Trophoblast cell (in vitro differentiated cells and primary cell): ENCODE measurements around the gene HYI.

Experiments
- DNase-seq, 2 donors: peaks; one replicate each; pipeline ENCODE4 v3.0.0-alpha.2; 2016
- H2AFZ ChIP-seq: 2 replicates; pipeline ENCODE4 v1.6.1; 2013; ENCODE audit warnings: low read length, moderate library complexity, mild to moderate bottlenecking; ENCODE audit not compliant: insufficient read depth, poor library complexity
- H2AK5ac ChIP-seq: 2 replicates; pipeline ENCODE4 v1.6.1; 2013; ENCODE audit warnings: mild to moderate bottlenecking, low read length
- H2BK120ac ChIP-seq: 2 replicates; pipeline ENCODE4 v1.6.1; 2013; ENCODE audit warnings: low read length, mild to moderate bottlenecking, moderate library complexity; ENCODE audit not compliant: insufficient read depth, poor library complexity
- H2BK12ac ChIP-seq: 2 replicates; pipeline ENCODE4 v1.6.1; 2013; ENCODE audit warnings: mild to moderate bottlenecking, low read length, moderate library complexity
- H2BK5ac ChIP-seq: 2 replicates; pipeline ENCODE4 v1.6.1; 2013; ENCODE audit warnings: low read length, low read depth, moderate library complexity, mild to moderate bottlenecking; ENCODE audit not compliant: poor library complexity
- H3K14ac ChIP-seq: 2 replicates; pipeline ENCODE4 v1.6.1; 2013; ENCODE audit warnings: mild to moderate bottlenecking, low read length
- H3K18ac ChIP-seq: 2 replicates; pipeline ENCODE4 v1.6.1; 2013; ENCODE audit warnings: mild to moderate bottlenecking, low read length
- H3K23ac ChIP-seq: 2 replicates; pipeline ENCODE4 v1.6.1; 2013; ENCODE audit warnings: low read length
- H3K27ac ChIP-seq: 2 replicates; pipeline ENCODE4 v1.5.1; 2013; ENCODE audit warnings: low read depth, mild to moderate bottlenecking, inconsistent platforms, low read length, moderate library complexity
- H3K27me3 ChIP-seq: 2 replicates; pipeline ENCODE4 v1.6.1; 2013; ENCODE audit warnings: inconsistent platforms, mild to moderate bottlenecking, low read length, moderate library complexity; ENCODE audit not compliant: insufficient read depth
- H3K36me3 ChIP-seq, 2 experiments: 1 replicate in 1 of 2; 2 replicates in 1 of 2; pipeline ENCODE4 v1.6.1; 2013; ENCODE audit warnings: low read length in 2 of 2, mild to moderate bottlenecking in 2 of 2, moderate library complexity in 1 of 2; ENCODE audit not compliant: insufficient read depth in 2 of 2, control insufficient read depth in 1 of 2
- H3K4ac ChIP-seq: 2 replicates; pipeline ENCODE4 v1.6.1; 2013; ENCODE audit warnings: low read depth, mild to moderate bottlenecking, low read length, moderate library complexity
- H3K4me1 ChIP-seq, 2 experiments: 1 replicate in 1 of 2; 2 replicates in 1 of 2; pipeline ENCODE4 v1.6.1; 2013; ENCODE audit warnings: low read length in 2 of 2, mild to moderate bottlenecking in 2 of 2, moderate library complexity in 1 of 2; ENCODE audit not compliant: insufficient read depth in 2 of 2, control insufficient read depth in 1 of 2
- H3K4me2 ChIP-seq: 2 replicates; pipeline ENCODE4 v1.6.1; 2013; ENCODE audit warnings: inconsistent platforms, mild to moderate bottlenecking, low read length, moderate library complexity
- H3K4me3 ChIP-seq: 2 replicates; pipeline ENCODE4 v1.5.1; 2013; ENCODE audit warnings: mild to moderate bottlenecking, low read depth, low read length, inconsistent platforms
- H3K79me1 ChIP-seq: one replicate; pipeline ENCODE4 v1.6.1; 2013; ENCODE audit warnings: low read length
- H3K79me2 ChIP-seq: 2 replicates; pipeline ENCODE4 v1.6.1; 2013; ENCODE audit warnings: low read length, mild to moderate bottlenecking; ENCODE audit not compliant: control insufficient read depth, insufficient read depth, poor library complexity
- H3K9ac ChIP-seq: 2 replicates; pipeline ENCODE4 v1.6.1; 2013; ENCODE audit warnings: mild to moderate bottlenecking, low read length
- H3K9me3 ChIP-seq: 2 replicates; pipeline ENCODE4 v1.6.1; 2013; ENCODE audit warnings: low read depth, mild to moderate bottlenecking, control low read depth, inconsistent platforms, low read length; ENCODE audit not compliant: insufficient read depth
- H4K12ac ChIP-seq: 2 replicates; pipeline ENCODE4 v1.6.1; 2013; ENCODE audit warnings: low read depth, mild to moderate bottlenecking, low read length, moderate library complexity
- H4K8ac ChIP-seq: 2 replicates; pipeline ENCODE4 v1.6.1; 2013; ENCODE audit warnings: low read depth, mild to moderate bottlenecking, low read length, moderate library complexity
- H4K91ac ChIP-seq: one replicate; pipeline ENCODE4 v1.6.1; 2013; ENCODE audit warnings: low read depth, mild to moderate bottlenecking, low read length, moderate library complexity
- WGBS: extraction: QIAGEN DNeasy Blood & Tissue Kit; methylation state at CpG from one replicate; pipeline ENCODE4 v1.1.7; 2013; ENCODE audit warnings: missing lambda C conversion rate; ENCODE audit not compliant: insufficient read length, insufficient coverage; ENCODE audit errors: extremely low coverage; 5-methylcytosine and 5-hydroxymethylcytosine counted together

The HYI gene

GRCh38 chr1:43442756-43443155 is 11.0 kb downstream of the HYI start:
- H3K27me3 ChIP-seq, result no peaks in the 10 kb centered on the region
- H3K36me3 ChIP-seq, result peaks cover 74 to 84% of the 10 kb centered on the region in 2 experiments
- peaks cover 4 to 8% of the 10 kb centered on the region in 2 experiments for H3K4me1 ChIP-seq
- H3K9ac ChIP-seq, result no peak overlapping the region
- no peaks in the 10 kb centered on the region for H3K79me2 ChIP-seq
- H3K27ac ChIP-seq, result no peak overlapping the region
- H2AFZ ChIP-seq, result no peak overlapping the region
- no peak overlapping the region for H3K14ac ChIP-seq
- no peak overlapping the region for H3K4me2 ChIP-seq
- no peak overlapping the region for H2AK5ac ChIP-seq
- H3K79me1 ChIP-seq, result peaks cover 2% of the 10 kb centered on the region
- no peak overlapping the region for H2BK12ac ChIP-seq
- no peak for DNase-seq
- no peak overlapping the region for H4K8ac ChIP-seq
- WGBS, result no CpG with 5 or more reads among the region's 12 CpGs
- H2BK5ac ChIP-seq, result no peak overlapping the region
- H3K18ac ChIP-seq, result no peak overlapping the region
- H4K91ac ChIP-seq, result no peak overlapping the region
- no peak overlapping the region for H3K4ac ChIP-seq
- no peak overlapping the region for H3K4me3 ChIP-seq
- no peak overlapping the region for H2BK120ac ChIP-seq
- H3K9me3 ChIP-seq, result no peaks in the 10 kb centered on the region
- no peak overlapping the region for H3K23ac ChIP-seq
- H4K12ac ChIP-seq, result no peak overlapping the region

DNA sequence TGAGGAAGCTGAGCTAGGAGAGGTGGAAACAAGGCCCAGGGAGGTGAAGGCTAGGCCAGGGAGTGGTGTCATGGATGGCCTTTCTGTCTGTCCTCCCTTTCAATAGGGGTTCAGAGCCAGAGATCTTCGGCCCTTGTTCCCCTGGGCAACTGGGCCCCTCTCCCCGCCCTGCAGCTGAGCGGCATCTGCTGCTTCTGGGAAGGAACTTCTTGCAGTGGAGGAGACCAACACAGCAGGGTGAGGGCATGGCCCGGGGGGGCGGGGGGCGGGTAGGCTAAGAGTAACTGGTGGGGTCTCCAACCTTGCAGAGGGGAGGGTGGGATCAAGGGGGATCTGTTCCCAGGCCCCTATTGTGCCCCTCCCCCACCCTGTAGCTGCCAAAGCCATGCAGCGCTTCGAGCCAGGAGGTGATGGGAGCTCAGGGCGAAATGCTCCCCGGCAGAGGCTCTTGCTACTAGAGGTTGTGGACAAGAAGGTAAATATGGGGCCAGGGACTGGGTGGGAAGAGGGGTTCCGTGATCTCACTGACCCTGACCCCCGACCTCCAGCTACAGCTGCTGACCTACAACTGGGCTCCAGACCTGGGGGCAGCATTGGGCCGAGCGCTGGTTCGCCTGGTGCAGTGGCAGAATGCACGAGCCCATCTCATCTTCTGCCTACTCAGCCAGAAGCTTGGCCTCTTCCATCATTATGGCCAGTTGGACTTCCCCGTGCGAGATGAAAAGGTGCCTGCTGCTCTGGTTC is 11.7 kb downstream of the HYI start:
- WGBS, result no CpG with 5 or more reads among the region's 18 CpGs
- peaks cover 10 to 15% of the 10 kb centered on the region in 2 experiments for H3K4me1 ChIP-seq

GRCh38 chr1:43441166-43441893 is 12.4 kb downstream of the HYI start:
- peaks cover 14% of the 10 kb centered on the region for H3K79me1 ChIP-seq
- H3K23ac ChIP-seq, result no peak overlapping the region
- no peak overlapping the region for H3K27ac ChIP-seq
- no peak overlapping the region for H4K12ac ChIP-seq
- H3K4me1 ChIP-seq, result peaks cover 18 to 21% of the 10 kb centered on the region in 2 experiments
- H2BK120ac ChIP-seq, result no peak overlapping the region
- no peak overlapping the region for H2AK5ac ChIP-seq
- H2BK12ac ChIP-seq, result no peak overlapping the region
- no peak overlapping the region for H2BK5ac ChIP-seq
- no peaks in the 10 kb centered on the region for H3K9me3 ChIP-seq
- no peak overlapping the region for H4K8ac ChIP-seq
- H4K91ac ChIP-seq, result no peak overlapping the region
- no peak overlapping the region for H3K18ac ChIP-seq
- H2AFZ ChIP-seq, result no peak overlapping the region
- no peaks in the 10 kb centered on the region for H3K27me3 ChIP-seq
- H3K14ac ChIP-seq, result no peak overlapping the region
- DNase-seq, result no peak
- no peak overlapping the region for H3K4me3 ChIP-seq
- no peak overlapping the region for H3K4ac ChIP-seq
- WGBS, result no CpG with 5 or more reads among the region's 15 CpGs
- peaks cover 2% of the 10 kb centered on the region for H3K79me2 ChIP-seq
- H3K9ac ChIP-seq, result no peak overlapping the region
- H3K4me2 ChIP-seq, result no peak overlapping the region
- peaks cover 60 to 69% of the 10 kb centered on the region in 2 experiments for H3K36me3 ChIP-seq

More for the DNA sequence above, 11.7 kb downstream of the HYI start:
- H3K36me3 ChIP-seq, result peaks cover 67 to 77% of the 10 kb centered on the region in 2 experiments
- no peak overlapping the region for H4K12ac ChIP-seq
- H3K9me3 ChIP-seq, result no peaks in the 10 kb centered on the region
- no peak overlapping the region for H2AFZ ChIP-seq
- DNase-seq, result no peak
- no peak overlapping the region for H2BK12ac ChIP-seq
- H2BK120ac ChIP-seq, result no peak overlapping the region
- H3K4ac ChIP-seq, result no peak overlapping the region
- no peak overlapping the region for H3K18ac ChIP-seq
- no peak overlapping the region for H4K8ac ChIP-seq
- H3K4me3 ChIP-seq, result no peak overlapping the region
- H2AK5ac ChIP-seq, result no peak overlapping the region
- no peaks in the 10 kb centered on the region for H3K27me3 ChIP-seq
- H3K79me2 ChIP-seq, result peaks cover under 1% of the 10 kb centered on the region
- H3K27ac ChIP-seq, result no peak overlapping the region
- H2BK5ac ChIP-seq, result no peak overlapping the region
- no peak overlapping the region for H3K14ac ChIP-seq
- H3K9ac ChIP-seq, result no peak overlapping the region
- no peak overlapping the region for H4K91ac ChIP-seq
- H3K23ac ChIP-seq, result no peak overlapping the region
- H3K79me1 ChIP-seq, result peaks cover 7% of the 10 kb centered on the region
- H3K4me2 ChIP-seq, result no peak overlapping the region

GRCh38 chr1:43440358-43440757 is 13.4 kb downstream of the HYI start:
- no peak overlapping the region for H3K18ac ChIP-seq
- H3K14ac ChIP-seq, result no peak overlapping the region
- no peak overlapping the region for H2BK5ac ChIP-seq
- no peak overlapping the region for H2AK5ac ChIP-seq
- peaks cover 2% of the 10 kb centered on the region for H3K79me2 ChIP-seq
- H3K4me3 ChIP-seq, result no peak overlapping the region
- no peak overlapping the region for H3K4ac ChIP-seq
- H4K91ac ChIP-seq, result no peak overlapping the region
- no peak overlapping the region for H3K9ac ChIP-seq
- no peak overlapping the region for H2AFZ ChIP-seq
- no CpG with 5 or more reads among the region's 7 CpGs for WGBS
- peaks cover 14% of the 10 kb centered on the region for H3K79me1 ChIP-seq
- no peaks in the 10 kb centered on the region for H3K9me3 ChIP-seq
- no peak overlapping the region for H2BK12ac ChIP-seq
- DNase-seq, result peak in 1 of 2 donors; percentile 49
- H3K36me3 ChIP-seq, result peaks cover 53 to 60% of the 10 kb centered on the region in 2 experiments
- H2BK120ac ChIP-seq, result no peak overlapping the region
- H3K4me1 ChIP-seq, result peaks cover 18 to 23% of the 10 kb centered on the region in 2 experiments
- no peak overlapping the region for H4K8ac ChIP-seq
- H3K23ac ChIP-seq, result no peak overlapping the region
- no peak overlapping the region for H3K27ac ChIP-seq
- H3K4me2 ChIP-seq, result no peak overlapping the region
- no peaks in the 10 kb centered on the region for H3K27me3 ChIP-seq
- no peak overlapping the region for H4K12ac ChIP-seq
